PC-9 (cell line): ENCODE results near the gene OR51A7.

ENCODE experiments used
- CTCF ChIP-seq: fragments of 200-600 bp; sonication (generic); conservative IDR thresholded peaks from 2 replicates; pipeline ENCODE4 v1.6.1; 2017; ENCODE audit warnings: mixed run types, antibody characterized with exemption, mild to moderate bottlenecking, moderate library complexity
- EZH2 ChIP-seq: fragments of 200-600 bp; sonication (generic); IDR thresholded peaks from 2 replicates; pipeline ENCODE4 v1.8.0; 2017; ENCODE audit warnings: antibody characterized with exemption, low read depth

GRCh38 chr11:4957396-4957795 lies 53.8 kb downstream of the OR51A7 start:
- TF ChIP-seq CTCF (no peak), EZH2 (no peak)
